ENCODE data around the gene INTS11.
A peak's percentile ranks its signal among the peaks of the same experiment; 100 is the strongest.

GRCh38 chr1:1311107-1312104 is 13.1 kb downstream of the INTS11 start:
- peak; percentile 55; the same call in 1 of the 2 replicates for TF ChIP-seq POLR2AphosphoS5 (IDR thresholded peaks at IDR 0.05; ENCODE audit: borderline replicate concordance, low read depth, low read length)
- TF ChIP-seq EZH2 (IDR thresholded peaks at IDR 0.05): no peak
- no peak for TF ChIP-seq FOXP2 (optimal IDR thresholded peaks at IDR 0.05; ENCODE audit: control extremely low read depth, extremely low read length, insufficient read depth)

All from SK-N-MC (cell line).